HG02588 (cell line): ENCODE results near the gene ANKRD36C.
A peak's percentile ranks its signal among the peaks of the same experiment; 100 is the strongest.
"Not testable (repeated sequence)": the region's sequence is repeated elsewhere in the genome, so short reads cannot be mapped to it uniquely, and the experiment has no call there.

Experiments used
- ATAC-seq: cut with Tn5 transposase; IDR thresholded peaks from one replicate; pipeline ENCODE4 v1.9.1; 2021; ENCODE audit warnings: mild to moderate bottlenecking, moderate library complexity; ENCODE audit not compliant: unreplicated experiment

The ANKRD36C gene

GRCh38 chr2:95991351-95992094 lies at the start of gene ANKRD36C:
Gene ANKRD36C, minus strand, starts transcription at chr2:95991824. Its CDS starts 116 bp downstream, at chr2:95991708.
- ATAC-seq = peak; percentile 96

- ATAC-seq = not testable (repeated sequence)
Observed at GRCh38 chr2:96035554-96035953, 43.9 kb upstream of the ANKRD36C start.

- not testable (repeated sequence) for ATAC-seq
Observed at GRCh38 chr2:96034792-96035191, 43.2 kb upstream of the ANKRD36C start, which contains the start of gene GPAT2. Gene GPAT2, minus strand, starts transcription at chr2:96034916. Its CDS starts 2,557 bp downstream, at chr2:96032359.

- not testable (repeated sequence) for ATAC-seq
Observed at GRCh38 chr2:96033997-96034396, 42.4 kb upstream of the ANKRD36C start.

- not testable (repeated sequence) for ATAC-seq
Observed at GRCh38 chr2:96027725-96028325, 36.2 kb upstream of the ANKRD36C start.

GRCh38 chr2:96025755-96026154 lies 34.1 kb upstream of the ANKRD36C start:
- not testable (repeated sequence) for ATAC-seq

- ATAC-seq = no peak
Observed at GRCh38 chr2:96025194-96025492, 33.5 kb upstream of the ANKRD36C start.

- no peak for ATAC-seq
Observed at GRCh38 chr2:96024336-96025193, 32.9 kb upstream of the ANKRD36C start.

- ATAC-seq = not testable (repeated sequence)
Observed at GRCh38 chr2:96023701-96024100, 32.1 kb upstream of the ANKRD36C start.

GRCh38 chr2:96022701-96023447 lies 31.2 kb upstream of the ANKRD36C start:
- ATAC-seq = peak; percentile 70

GRCh38 chr2:96022126-96022525 lies 30.5 kb upstream of the ANKRD36C start:
- ATAC-seq = not testable (repeated sequence)

GRCh38 chr2:96021142-96021541 lies 29.5 kb upstream of the ANKRD36C start:
- not testable (repeated sequence) for ATAC-seq

- ATAC-seq = not testable (repeated sequence)
Observed at GRCh38 chr2:96019909-96020590, 28.4 kb upstream of the ANKRD36C start.

- ATAC-seq = not testable (repeated sequence)
Observed at GRCh38 chr2:96016321-96016720, 24.7 kb upstream of the ANKRD36C start.

GRCh38 chr2:96012792-96013264 lies 21.2 kb upstream of the ANKRD36C start:
- not testable (repeated sequence) for ATAC-seq

- not testable (repeated sequence) for ATAC-seq
Observed at GRCh38 chr2:96012086-96012791, 20.6 kb upstream of the ANKRD36C start.

- ATAC-seq = peak; percentile 10
Observed at GRCh38 chr2:96011129-96011455, 19.5 kb upstream of the ANKRD36C start.

GRCh38 chr2:96010320-96011128 lies 18.9 kb upstream of the ANKRD36C start:
- peak; percentile 97 for ATAC-seq

- not testable (repeated sequence) for ATAC-seq
Observed at GRCh38 chr2:96009833-96010232, 18.2 kb upstream of the ANKRD36C start.
